Smooth muscle cell (in vitro differentiated cells): ENCODE data around the gene SNAI1. TPM values are rescaled to one million over a fixed set of nuclear protein-coding genes. Genes with fewer than 3 reads are reported as not detected.

Experiments used
- DNase-seq: peaks from one replicate; lab custom pipeline; 2025; ENCODE audit not compliant: unreplicated experiment; lab: John Stamatoyannopoulos, UW
- H2AFZ ChIP-seq: fragments of 200-600 bp; sonication (generic); 2 replicates; pipeline ENCODE4 v1.6.0; 2016; ENCODE audit warnings: antibody characterized with exemption, low read depth, mild to moderate bottlenecking
- H3F3A ChIP-seq: fragments of 200-600 bp; sonication (generic); 2 replicates; pipeline ENCODE4 v1.6.0; 2017; ENCODE audit warnings: antibody characterized with exemption, low read depth
- H3K27ac ChIP-seq: fragments of 200-600 bp; sonication (generic); 2 replicates; pipeline ENCODE4 v1.5.1; 2016; ENCODE audit warnings: low read depth, mild to moderate bottlenecking
- H3K27me3 ChIP-seq: fragments of 200-600 bp; sonication (generic); 2 replicates; pipeline ENCODE4 v1.6.1; 2016; ENCODE audit warnings: low read depth, mild to moderate bottlenecking
- H3K36me3 ChIP-seq: fragments of 200-600 bp; sonication (generic); 2 replicates; pipeline ENCODE4 v1.5.1; 2016; ENCODE audit warnings: low read depth
- H3K4me1 ChIP-seq: fragments of 200-600 bp; sonication (generic); 2 replicates; pipeline ENCODE4 v1.5.1; 2016; ENCODE audit warnings: low read depth
- H3K4me2 ChIP-seq: fragments of 200-600 bp; sonication (generic); 2 replicates; pipeline ENCODE4 v1.6.0; 2016; ENCODE audit warnings: mild to moderate bottlenecking
- H3K4me3 ChIP-seq: fragments of 200-600 bp; sonication (generic); 2 replicates; pipeline ENCODE4 v1.5.1; 2016; ENCODE audit warnings: mild to moderate bottlenecking
- H3K79me2 ChIP-seq: fragments of 200-600 bp; sonication (generic); 2 replicates; pipeline ENCODE4 v1.6.0; 2016; ENCODE audit warnings: low read depth, mild to moderate bottlenecking
- H3K9ac ChIP-seq: fragments of 200-600 bp; sonication (generic); 2 replicates; pipeline ENCODE4 v1.6.0; 2016; ENCODE audit warnings: low read depth
- H3K9me3 ChIP-seq: fragments of 200-600 bp; sonication (generic); replicated peaks from 2 replicates; pipeline ENCODE4 v1.5.1; 2016; ENCODE audit warnings: low read depth
- H4K20me1 ChIP-seq: fragments of 200-600 bp; sonication (generic); 2 replicates; pipeline ENCODE4 v1.6.0; 2016; ENCODE audit warnings: low read depth
- WGBS: methylation state at CpG from one replicate; pipeline ENCODE4 v1.1.7; 2016; ENCODE audit warnings: low lambda C conversion rate; 5-methylcytosine and 5-hydroxymethylcytosine counted together
- polyA plus RNA-seq: library from polyadenylated mRNA; unstranded; fragments of >200 nt; fragmentation: Nextera tagmentation; extraction: Ambion mirVana; gene quantifications from 2 replicates; pipeline ENCODE4 v1.2.1, GENCODE V29; 2016
- total RNA-seq: library from RNA; depleted of rRNA; stranded (reverse); fragments of >200 nt; gene quantifications from 2 replicates; pipeline ENCODE4 v1.2.3, GENCODE V29; 2014
- TF ChIP-seq, protein P1 (sequence below): fragments of 200-600 bp; sonication (generic); IDR thresholded peaks from 2 replicates; pipeline ENCODE4 v1.5.1; 2017; ENCODE audit warnings: borderline replicate concordance, mild to moderate bottlenecking, antibody characterized with exemption; ENCODE audit not compliant: insufficient read depth, poor library complexity, severe bottlenecking

The SNAI1 gene
- total and polyA plus RNA-seq, 2 experiments from 2014 or later, result 3.7 to 20.7 TPM

GRCh38 chr20:50017576-50018248, 34.9 kb downstream of the SNAI1 start:
- H3K4me1 ChIP-seq, result peaks cover 8% of the 10 kb centered on the region
- H3K4me2 ChIP-seq, result no peak overlapping the region
- no peaks in the 10 kb centered on the region for H3K36me3 ChIP-seq
- no peak overlapping the region for H3K4me3 ChIP-seq
- no peak overlapping the region for H3K9ac ChIP-seq
- H3K27me3 ChIP-seq, result no peaks in the 10 kb centered on the region
- no peak for DNase-seq
- peaks cover 3% of the 10 kb centered on the region for H3F3A ChIP-seq
- H4K20me1 ChIP-seq, result no peaks in the 10 kb centered on the region
- H3K27ac ChIP-seq, result no peak overlapping the region
- no peak overlapping the region for H2AFZ ChIP-seq
- H3K79me2 ChIP-seq, result no peaks in the 10 kb centered on the region
- TF ChIP-seq, protein P1, sequence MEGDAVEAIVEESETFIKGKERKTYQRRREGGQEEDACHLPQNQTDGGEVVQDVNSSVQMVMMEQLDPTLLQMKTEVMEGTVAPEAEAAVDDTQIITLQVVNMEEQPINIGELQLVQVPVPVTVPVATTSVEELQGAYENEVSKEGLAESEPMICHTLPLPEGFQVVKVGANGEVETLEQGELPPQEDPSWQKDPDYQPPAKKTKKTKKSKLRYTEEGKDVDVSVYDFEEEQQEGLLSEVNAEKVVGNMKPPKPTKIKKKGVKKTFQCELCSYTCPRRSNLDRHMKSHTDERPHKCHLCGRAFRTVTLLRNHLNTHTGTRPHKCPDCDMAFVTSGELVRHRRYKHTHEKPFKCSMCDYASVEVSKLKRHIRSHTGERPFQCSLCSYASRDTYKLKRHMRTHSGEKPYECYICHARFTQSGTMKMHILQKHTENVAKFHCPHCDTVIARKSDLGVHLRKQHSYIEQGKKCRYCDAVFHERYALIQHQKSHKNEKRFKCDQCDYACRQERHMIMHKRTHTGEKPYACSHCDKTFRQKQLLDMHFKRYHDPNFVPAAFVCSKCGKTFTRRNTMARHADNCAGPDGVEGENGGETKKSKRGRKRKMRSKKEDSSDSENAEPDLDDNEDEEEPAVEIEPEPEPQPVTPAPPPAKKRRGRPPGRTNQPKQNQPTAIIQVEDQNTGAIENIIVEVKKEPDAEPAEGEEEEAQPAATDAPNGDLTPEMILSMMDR, result no peak
- no peaks in the 10 kb centered on the region for H3K9me3 ChIP-seq
- WGBS, result 50% methylated on average over 4 of the region's 4 CpGs

- no peak overlapping the region for H3K27ac ChIP-seq
- peaks cover 5% of the 10 kb centered on the region for H3K4me1 ChIP-seq
- no peak overlapping the region for H3K4me3 ChIP-seq
- H3K79me2 ChIP-seq, result no peaks in the 10 kb centered on the region
- H2AFZ ChIP-seq, result no peak overlapping the region
- 76% methylated on average over 13 of the region's 13 CpGs for WGBS
- no peak overlapping the region for H3K4me2 ChIP-seq
- H3K36me3 ChIP-seq, result no peaks in the 10 kb centered on the region
- peaks cover 3% of the 10 kb centered on the region for H3F3A ChIP-seq
- H3K9ac ChIP-seq, result no peak overlapping the region
- no peaks in the 10 kb centered on the region for H3K27me3 ChIP-seq
- H3K9me3 ChIP-seq, result no peaks in the 10 kb centered on the region
- no peak for DNase-seq
- TF ChIP-seq, protein P1, result no peak
- no peaks in the 10 kb centered on the region for H4K20me1 ChIP-seq
These were observed 36.9 kb downstream of the SNAI1 start for GRCh38 chr20:50019466-50020256.

GRCh38 chr20:50020288-50020687, 37.5 kb downstream of the SNAI1 start:
- no peak for DNase-seq
- 44% methylated on average over 3 of the region's 3 CpGs for WGBS
- no peak overlapping the region for H3K4me3 ChIP-seq
- no peaks in the 10 kb centered on the region for H3K9me3 ChIP-seq
- H3K4me2 ChIP-seq, result no peak overlapping the region
- H3K79me2 ChIP-seq, result no peaks in the 10 kb centered on the region
- H3K27me3 ChIP-seq, result no peaks in the 10 kb centered on the region
- H4K20me1 ChIP-seq, result no peaks in the 10 kb centered on the region
- no peak overlapping the region for H3K9ac ChIP-seq
- peaks cover 5% of the 10 kb centered on the region for H3K4me1 ChIP-seq
- H3F3A ChIP-seq, result peaks cover 3% of the 10 kb centered on the region
- no peaks in the 10 kb centered on the region for H3K36me3 ChIP-seq
- no peak overlapping the region for H2AFZ ChIP-seq
- TF ChIP-seq, protein P1, result no peak
- no peak overlapping the region for H3K27ac ChIP-seq
